ENCODE data around the gene PPT2. TPM values are rescaled to one million over a fixed set of nuclear protein-coding genes. Genes with fewer than 3 reads are reported as not detected.
A peak's percentile ranks its signal among the peaks of the same experiment; 100 is the strongest.
"Not testable (repeated sequence)": the region's sequence is repeated elsewhere in the genome, so short reads cannot be mapped to it uniquely, and the experiment has no call there.

The PPT2 gene
- total RNA-seq, 1 experiment from 2014 or later = 30.0 TPM

DNA sequence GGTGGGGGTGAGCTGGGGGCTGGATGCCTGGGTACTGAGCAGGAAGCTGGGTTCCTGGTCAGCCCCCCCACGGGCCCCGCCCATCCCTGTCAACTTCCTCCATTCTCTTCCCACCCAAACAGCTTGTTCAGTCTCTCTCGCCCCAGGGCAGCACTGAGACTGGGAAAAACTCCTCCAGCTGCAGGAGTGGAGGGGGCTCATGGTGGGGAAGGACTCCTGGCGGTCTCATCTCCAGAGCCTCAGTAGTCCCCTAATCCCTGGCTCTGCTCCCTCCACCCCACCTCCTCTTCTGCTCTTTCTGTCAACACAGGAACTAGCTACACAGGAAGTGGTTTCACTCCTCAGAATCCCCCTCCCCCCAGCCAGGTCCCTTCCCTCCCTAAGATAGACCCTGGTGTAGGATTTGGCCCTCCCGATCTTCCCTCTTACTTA lies 38.7 kb downstream of the PPT2 start, which contains the start of gene GPSM3 (continued):
- TF ChIP-seq, protein P1, sequence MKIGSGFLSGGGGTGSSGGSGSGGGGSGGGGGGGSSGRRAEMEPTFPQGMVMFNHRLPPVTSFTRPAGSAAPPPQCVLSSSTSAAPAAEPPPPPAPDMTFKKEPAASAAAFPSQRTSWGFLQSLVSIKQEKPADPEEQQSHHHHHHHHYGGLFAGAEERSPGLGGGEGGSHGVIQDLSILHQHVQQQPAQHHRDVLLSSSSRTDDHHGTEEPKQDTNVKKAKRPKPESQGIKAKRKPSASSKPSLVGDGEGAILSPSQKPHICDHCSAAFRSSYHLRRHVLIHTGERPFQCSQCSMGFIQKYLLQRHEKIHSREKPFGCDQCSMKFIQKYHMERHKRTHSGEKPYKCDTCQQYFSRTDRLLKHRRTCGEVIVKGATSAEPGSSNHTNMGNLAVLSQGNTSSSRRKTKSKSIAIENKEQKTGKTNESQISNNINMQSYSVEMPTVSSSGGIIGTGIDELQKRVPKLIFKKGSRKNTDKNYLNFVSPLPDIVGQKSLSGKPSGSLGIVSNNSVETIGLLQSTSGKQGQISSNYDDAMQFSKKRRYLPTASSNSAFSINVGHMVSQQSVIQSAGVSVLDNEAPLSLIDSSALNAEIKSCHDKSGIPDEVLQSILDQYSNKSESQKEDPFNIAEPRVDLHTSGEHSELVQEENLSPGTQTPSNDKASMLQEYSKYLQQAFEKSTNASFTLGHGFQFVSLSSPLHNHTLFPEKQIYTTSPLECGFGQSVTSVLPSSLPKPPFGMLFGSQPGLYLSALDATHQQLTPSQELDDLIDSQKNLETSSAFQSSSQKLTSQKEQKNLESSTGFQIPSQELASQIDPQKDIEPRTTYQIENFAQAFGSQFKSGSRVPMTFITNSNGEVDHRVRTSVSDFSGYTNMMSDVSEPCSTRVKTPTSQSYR (CRISPR knock-in tag; IDR thresholded peaks at IDR 0.05) = 0 out of 2 replicates have a peak, but pooled peaks have one; percentile 53
- TF ChIP-seq OVOL2 (CRISPR knock-in tag; IDR thresholded peaks at IDR 0.05; ENCODE audit: borderline replicate concordance) = no peak
- TF ChIP-seq, protein P2, sequence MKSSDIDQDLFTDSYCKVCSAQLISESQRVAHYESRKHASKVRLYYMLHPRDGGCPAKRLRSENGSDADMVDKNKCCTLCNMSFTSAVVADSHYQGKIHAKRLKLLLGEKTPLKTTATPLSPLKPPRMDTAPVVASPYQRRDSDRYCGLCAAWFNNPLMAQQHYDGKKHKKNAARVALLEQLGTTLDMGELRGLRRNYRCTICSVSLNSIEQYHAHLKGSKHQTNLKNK (CRISPR knock-in tag; IDR thresholded peaks at IDR 0.05) = no peak

DNA sequence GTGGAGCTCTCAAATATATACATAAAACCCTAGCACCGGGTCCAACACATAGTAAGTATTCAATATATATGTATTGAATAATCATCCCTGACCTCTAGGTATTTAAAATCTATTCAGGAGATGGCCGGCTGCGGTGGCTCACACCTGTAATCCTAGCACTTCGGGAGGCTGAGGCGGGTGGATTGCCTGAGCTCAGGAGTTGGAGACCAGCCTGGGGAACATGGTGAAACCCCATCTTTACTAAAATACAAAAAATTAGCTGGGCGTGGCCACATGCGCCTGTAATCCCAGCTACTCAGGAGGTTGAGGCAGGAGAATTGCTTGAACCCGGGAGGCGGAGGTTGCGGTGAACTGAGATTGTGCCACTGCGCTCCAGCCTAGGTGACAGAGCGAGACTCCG lies 39.2 kb downstream of the PPT2 start:
- CTCF ChIA-PET = interaction anchor here (0.8 to 1.1 kb wide), 2 partner anchors 16 to 26 kb away, joined by 4 read pairs; no protein-coding TSS in a partner anchor
- POLR2A ChIA-PET = interaction anchor here (1.6 kb wide), 1 partner anchor 15 kb away, joined by 5 read pairs; no protein-coding TSS in a partner anchor
- peak overlapping the region; percentile 60 for H3K4me3 Mint-ChIP-seq
- peak overlapping the region; percentile 89 for H3K27ac Mint-ChIP-seq
- not testable (repeated sequence) for H3K27me3 Mint-ChIP-seq (ENCODE audit: low read depth); H3K36me3 Mint-ChIP-seq; DNase-seq (ENCODE audit: low spot score); ATAC-seq; H3K9me3 Mint-ChIP-seq
- H3K4me1 Mint-ChIP-seq = peaks cover 66% of the 10 kb centered on the region

DNA sequence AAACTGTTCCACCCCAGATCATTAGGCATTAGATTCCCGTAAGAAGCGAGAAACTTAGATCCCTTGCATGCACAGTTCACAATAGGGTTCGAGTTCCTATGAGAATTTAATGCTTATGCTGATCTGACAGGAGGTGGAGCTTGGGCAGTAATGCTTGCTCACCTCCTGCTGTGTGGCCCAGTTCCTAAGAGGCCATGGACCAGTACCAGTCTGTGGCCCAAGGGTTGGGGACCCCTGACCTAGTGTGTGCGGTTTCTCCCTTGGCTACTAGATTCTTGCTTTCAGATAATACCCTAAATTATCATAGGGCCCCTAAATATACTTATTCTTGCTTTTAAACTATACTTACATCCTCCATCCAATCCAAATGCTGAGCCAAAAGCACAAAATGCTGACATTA lies 40.4 kb downstream of the PPT2 start:
- Mint-ChIP-seq H3K4me1 (peaks cover 57% of the 10 kb centered on the region), H3K27me3 (ENCODE audit: low read depth) (peaks cover 3% of the 10 kb centered on the region; the same call in 1 of the 2 replicates), H3K9me3 (no peaks in the 10 kb centered on the region), H3K36me3 (no peaks in the 10 kb centered on the region), H3K27ac (peak overlapping the region; percentile 99), H3K4me3 (peak overlapping the region; percentile 95)
- DNase-seq (ENCODE audit: low spot score) = no peak
- TF ChIP-seq FOXJ3 (CRISPR knock-in tag; IDR thresholded peaks at IDR 0.05; ENCODE audit: borderline replicate concordance) = no peak
- TF ChIP-seq CREM (CRISPR knock-in tag; IDR thresholded peaks at IDR 0.05) = no peak
- TF ChIP-seq NFYB (CRISPR knock-in tag; conservative IDR thresholded peaks at IDR 0.05; ENCODE audit: low read depth) = no peak
- TF ChIP-seq TCF7 (CRISPR knock-in tag; IDR thresholded peaks at IDR 0.05; ENCODE audit: low read depth) = no peak
- TF ChIP-seq, protein P3, sequence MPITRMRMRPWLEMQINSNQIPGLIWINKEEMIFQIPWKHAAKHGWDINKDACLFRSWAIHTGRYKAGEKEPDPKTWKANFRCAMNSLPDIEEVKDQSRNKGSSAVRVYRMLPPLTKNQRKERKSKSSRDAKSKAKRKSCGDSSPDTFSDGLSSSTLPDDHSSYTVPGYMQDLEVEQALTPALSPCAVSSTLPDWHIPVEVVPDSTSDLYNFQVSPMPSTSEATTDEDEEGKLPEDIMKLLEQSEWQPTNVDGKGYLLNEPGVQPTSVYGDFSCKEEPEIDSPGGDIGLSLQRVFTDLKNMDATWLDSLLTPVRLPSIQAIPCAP (CRISPR knock-in tag; IDR thresholded peaks at IDR 0.05) = no peak
- no peak for TF ChIP-seq OVOL2 (CRISPR knock-in tag; IDR thresholded peaks at IDR 0.05; ENCODE audit: borderline replicate concordance)
- TF ChIP-seq, protein P4, sequence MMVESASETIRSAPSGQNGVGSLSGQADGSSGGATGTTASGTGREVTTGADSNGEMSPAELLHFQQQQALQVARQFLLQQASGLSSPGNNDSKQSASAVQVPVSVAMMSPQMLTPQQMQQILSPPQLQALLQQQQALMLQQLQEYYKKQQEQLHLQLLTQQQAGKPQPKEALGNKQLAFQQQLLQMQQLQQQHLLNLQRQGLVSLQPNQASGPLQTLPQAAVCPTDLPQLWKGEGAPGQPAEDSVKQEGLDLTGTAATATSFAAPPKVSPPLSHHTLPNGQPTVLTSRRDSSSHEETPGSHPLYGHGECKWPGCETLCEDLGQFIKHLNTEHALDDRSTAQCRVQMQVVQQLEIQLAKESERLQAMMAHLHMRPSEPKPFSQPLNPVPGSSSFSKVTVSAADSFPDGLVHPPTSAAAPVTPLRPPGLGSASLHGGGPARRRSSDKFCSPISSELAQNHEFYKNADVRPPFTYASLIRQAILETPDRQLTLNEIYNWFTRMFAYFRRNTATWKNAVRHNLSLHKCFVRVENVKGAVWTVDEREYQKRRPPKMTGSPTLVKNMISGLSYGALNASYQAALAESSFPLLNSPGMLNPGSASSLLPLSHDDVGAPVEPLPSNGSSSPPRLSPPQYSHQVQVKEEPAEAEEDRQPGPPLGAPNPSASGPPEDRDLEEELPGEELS (CRISPR knock-in tag; IDR thresholded peaks at IDR 0.05) = no peak
- no peak for TF ChIP-seq NR3C1 (CRISPR knock-in tag; conservative IDR thresholded peaks at IDR 0.05; ENCODE audit: low read depth)
- TF ChIP-seq, protein P5, sequence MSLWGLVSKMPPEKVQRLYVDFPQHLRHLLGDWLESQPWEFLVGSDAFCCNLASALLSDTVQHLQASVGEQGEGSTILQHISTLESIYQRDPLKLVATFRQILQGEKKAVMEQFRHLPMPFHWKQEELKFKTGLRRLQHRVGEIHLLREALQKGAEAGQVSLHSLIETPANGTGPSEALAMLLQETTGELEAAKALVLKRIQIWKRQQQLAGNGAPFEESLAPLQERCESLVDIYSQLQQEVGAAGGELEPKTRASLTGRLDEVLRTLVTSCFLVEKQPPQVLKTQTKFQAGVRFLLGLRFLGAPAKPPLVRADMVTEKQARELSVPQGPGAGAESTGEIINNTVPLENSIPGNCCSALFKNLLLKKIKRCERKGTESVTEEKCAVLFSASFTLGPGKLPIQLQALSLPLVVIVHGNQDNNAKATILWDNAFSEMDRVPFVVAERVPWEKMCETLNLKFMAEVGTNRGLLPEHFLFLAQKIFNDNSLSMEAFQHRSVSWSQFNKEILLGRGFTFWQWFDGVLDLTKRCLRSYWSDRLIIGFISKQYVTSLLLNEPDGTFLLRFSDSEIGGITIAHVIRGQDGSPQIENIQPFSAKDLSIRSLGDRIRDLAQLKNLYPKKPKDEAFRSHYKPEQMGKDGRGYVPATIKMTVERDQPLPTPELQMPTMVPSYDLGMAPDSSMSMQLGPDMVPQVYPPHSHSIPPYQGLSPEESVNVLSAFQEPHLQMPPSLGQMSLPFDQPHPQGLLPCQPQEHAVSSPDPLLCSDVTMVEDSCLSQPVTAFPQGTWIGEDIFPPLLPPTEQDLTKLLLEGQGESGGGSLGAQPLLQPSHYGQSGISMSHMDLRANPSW (CRISPR knock-in tag; conservative IDR thresholded peaks at IDR 0.05; ENCODE audit: low read depth) = no peak
- no peak for TF ChIP-seq ESRRA (CRISPR knock-in tag; IDR thresholded peaks at IDR 0.05; ENCODE audit: borderline replicate concordance)
- TF ChIP-seq ELF4 (CRISPR knock-in tag; IDR thresholded peaks at IDR 0.05; ENCODE audit: low read depth) = no peak
- no peak for TF ChIP-seq MYBL2 (CRISPR knock-in tag; IDR thresholded peaks at IDR 0.05)
- TF ChIP-seq, protein P6, sequence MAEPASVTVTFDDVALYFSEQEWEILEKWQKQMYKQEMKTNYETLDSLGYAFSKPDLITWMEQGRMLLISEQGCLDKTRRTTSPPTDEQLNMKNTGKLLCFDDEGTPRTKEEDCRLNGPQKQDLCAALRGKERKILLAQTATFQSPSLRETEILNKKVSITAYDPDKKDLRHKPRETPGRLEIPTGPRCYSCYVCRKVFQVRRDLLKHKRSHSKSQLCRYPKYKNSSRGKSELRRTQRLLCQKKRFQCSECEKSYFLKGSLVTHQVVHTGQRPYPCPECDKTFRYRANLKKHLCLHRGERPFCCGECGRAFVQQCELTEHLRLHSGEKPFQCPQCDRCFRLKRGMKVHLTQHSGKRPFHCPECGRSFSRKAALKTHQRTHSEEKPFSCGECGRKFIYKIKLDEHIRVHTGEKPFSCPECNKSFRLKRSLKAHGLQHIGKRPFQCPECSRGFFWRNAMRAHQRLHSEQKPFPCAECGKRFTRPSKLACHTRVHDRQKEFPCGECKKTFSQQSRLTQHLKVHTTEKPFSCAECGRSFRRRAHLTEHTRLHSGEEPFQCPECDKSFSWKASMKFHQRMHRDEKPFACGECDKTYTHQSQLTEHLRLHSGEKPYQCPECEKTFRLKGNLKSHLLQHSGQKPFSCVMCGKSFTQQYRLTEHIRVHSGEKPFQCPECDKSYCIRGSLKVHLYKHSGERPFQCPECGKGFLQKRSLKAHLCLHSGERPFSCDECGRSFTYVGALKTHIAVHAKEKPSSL (CRISPR knock-in tag; conservative IDR thresholded peaks at IDR 0.05) = no peak
- no peak for TF ChIP-seq FOXK1 (CRISPR knock-in tag; IDR thresholded peaks at IDR 0.05)
- TF ChIP-seq, protein P7, sequence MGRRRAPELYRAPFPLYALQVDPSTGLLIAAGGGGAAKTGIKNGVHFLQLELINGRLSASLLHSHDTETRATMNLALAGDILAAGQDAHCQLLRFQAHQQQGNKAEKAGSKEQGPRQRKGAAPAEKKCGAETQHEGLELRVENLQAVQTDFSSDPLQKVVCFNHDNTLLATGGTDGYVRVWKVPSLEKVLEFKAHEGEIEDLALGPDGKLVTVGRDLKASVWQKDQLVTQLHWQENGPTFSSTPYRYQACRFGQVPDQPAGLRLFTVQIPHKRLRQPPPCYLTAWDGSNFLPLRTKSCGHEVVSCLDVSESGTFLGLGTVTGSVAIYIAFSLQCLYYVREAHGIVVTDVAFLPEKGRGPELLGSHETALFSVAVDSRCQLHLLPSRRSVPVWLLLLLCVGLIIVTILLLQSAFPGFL (CRISPR knock-in tag; IDR thresholded peaks at IDR 0.05; ENCODE audit: borderline replicate concordance) = no peak
- no peak for TF ChIP-seq CBFB (CRISPR knock-in tag; IDR thresholded peaks at IDR 0.05; ENCODE audit: low read depth)
- no peak for TF ChIP-seq ETV6 (CRISPR knock-in tag; IDR thresholded peaks at IDR 0.05)
- ATAC-seq = no peak
- ChIA-PET POLR2A (interaction anchor here (1.9 kb wide), 1 partner anchor 17 kb away, joined by 25 read pairs; the partner anchor contains the start of genes AGPAT1 and RNF5), CTCF (interaction anchor here (1.6 kb wide), 1 partner anchor 46 kb away, joined by 11 read pairs; no protein-coding TSS in a partner anchor)

Measured in WTC11 (cell line).